Endothelial cell of umbilical vein (primary cell): ENCODE measurements around the gene ADCY3.

Experiments used
- EZH2 ChIP-seq: IDR thresholded peaks from 2 replicates; pipeline ENCODE4 v1.6.1; 2012; ENCODE audit warnings: borderline replicate concordance, low read depth, mild to moderate bottlenecking, moderate library complexity, low read length, inconsistent platforms; ENCODE audit not compliant: severe bottlenecking
- POLR2A ChIP-seq: IDR thresholded peaks from 2 replicates; pipeline ENCODE4 v1.6.1; 2012; ENCODE audit warnings: low read depth, mild to moderate bottlenecking, control low read depth, low read length
- TF ChIP-seq, protein P1 (sequence below), 2 donors: IDR thresholded peaks; 1 replicate in 1 of 2; 2 replicates in 1 of 2; pipeline ENCODE4 v1.5.1; 2011; ENCODE audit warnings: low read length in 2 of 2, mild to moderate bottlenecking in 2 of 2, moderate library complexity in 2 of 2, control low read depth in 1 of 2, inconsistent platforms in 1 of 2, low read depth in 1 of 2; ENCODE audit not compliant: insufficient read depth in 1 of 2; ENCODE audit errors: extremely low read depth in 1 of 2

DNA sequence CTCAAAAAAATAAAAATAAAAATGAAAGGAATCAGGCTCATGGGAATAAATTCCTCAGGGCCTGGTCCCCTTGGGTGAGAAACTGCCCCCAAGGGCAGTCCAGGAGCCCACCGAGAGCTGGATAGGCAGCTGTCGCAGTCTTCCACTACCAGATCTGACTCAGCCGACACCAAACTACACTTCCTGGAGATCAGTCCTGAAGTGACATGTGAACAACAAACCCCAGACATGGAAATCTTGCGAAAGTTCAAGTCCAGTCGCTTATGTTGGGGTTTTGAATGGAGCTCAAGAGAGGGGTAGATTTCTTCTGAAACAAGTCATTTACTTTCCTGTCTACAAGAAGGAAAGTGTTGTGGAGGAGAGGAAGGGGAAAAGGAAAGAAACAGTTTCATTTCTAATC, 12.9 kb downstream of the ADCY3 start:
- TF ChIP-seq POLR2A (no peak), EZH2 (no peak)
- TF ChIP-seq, protein P1, sequence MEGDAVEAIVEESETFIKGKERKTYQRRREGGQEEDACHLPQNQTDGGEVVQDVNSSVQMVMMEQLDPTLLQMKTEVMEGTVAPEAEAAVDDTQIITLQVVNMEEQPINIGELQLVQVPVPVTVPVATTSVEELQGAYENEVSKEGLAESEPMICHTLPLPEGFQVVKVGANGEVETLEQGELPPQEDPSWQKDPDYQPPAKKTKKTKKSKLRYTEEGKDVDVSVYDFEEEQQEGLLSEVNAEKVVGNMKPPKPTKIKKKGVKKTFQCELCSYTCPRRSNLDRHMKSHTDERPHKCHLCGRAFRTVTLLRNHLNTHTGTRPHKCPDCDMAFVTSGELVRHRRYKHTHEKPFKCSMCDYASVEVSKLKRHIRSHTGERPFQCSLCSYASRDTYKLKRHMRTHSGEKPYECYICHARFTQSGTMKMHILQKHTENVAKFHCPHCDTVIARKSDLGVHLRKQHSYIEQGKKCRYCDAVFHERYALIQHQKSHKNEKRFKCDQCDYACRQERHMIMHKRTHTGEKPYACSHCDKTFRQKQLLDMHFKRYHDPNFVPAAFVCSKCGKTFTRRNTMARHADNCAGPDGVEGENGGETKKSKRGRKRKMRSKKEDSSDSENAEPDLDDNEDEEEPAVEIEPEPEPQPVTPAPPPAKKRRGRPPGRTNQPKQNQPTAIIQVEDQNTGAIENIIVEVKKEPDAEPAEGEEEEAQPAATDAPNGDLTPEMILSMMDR (IDR thresholded peaks at IDR 0.05; ENCODE audit: extremely low read depth in 1 of 2, insufficient read depth in 1 of 2, low read depth in 1 of 2, low read length in 2 of 2) = no peak
